ENCODE measurements around the gene CELSR1. TPM values are rescaled to one million over a fixed set of nuclear protein-coding genes. Genes with fewer than 3 reads are reported as not detected.
A peak's percentile ranks its signal among the peaks of the same experiment; 100 is the strongest.

The CELSR1 gene, protein sequence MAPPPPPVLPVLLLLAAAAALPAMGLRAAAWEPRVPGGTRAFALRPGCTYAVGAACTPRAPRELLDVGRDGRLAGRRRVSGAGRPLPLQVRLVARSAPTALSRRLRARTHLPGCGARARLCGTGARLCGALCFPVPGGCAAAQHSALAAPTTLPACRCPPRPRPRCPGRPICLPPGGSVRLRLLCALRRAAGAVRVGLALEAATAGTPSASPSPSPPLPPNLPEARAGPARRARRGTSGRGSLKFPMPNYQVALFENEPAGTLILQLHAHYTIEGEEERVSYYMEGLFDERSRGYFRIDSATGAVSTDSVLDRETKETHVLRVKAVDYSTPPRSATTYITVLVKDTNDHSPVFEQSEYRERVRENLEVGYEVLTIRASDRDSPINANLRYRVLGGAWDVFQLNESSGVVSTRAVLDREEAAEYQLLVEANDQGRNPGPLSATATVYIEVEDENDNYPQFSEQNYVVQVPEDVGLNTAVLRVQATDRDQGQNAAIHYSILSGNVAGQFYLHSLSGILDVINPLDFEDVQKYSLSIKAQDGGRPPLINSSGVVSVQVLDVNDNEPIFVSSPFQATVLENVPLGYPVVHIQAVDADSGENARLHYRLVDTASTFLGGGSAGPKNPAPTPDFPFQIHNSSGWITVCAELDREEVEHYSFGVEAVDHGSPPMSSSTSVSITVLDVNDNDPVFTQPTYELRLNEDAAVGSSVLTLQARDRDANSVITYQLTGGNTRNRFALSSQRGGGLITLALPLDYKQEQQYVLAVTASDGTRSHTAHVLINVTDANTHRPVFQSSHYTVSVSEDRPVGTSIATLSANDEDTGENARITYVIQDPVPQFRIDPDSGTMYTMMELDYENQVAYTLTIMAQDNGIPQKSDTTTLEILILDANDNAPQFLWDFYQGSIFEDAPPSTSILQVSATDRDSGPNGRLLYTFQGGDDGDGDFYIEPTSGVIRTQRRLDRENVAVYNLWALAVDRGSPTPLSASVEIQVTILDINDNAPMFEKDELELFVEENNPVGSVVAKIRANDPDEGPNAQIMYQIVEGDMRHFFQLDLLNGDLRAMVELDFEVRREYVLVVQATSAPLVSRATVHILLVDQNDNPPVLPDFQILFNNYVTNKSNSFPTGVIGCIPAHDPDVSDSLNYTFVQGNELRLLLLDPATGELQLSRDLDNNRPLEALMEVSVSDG (N-terminal part only)
- total RNA-seq (1 to 10 TPM in 5 of 6 donors, under 1 TPM in 1; 0.75 to 3.2 (median 1.2) TPM), polyA plus RNA-seq (1 to 10 TPM; 1.6 to 2.2 TPM)

GRCh38 chr22:46537225-46537945 lies at the start of gene CELSR1:
TSS of gene CELSR1 (minus strand) at chr22:46537620. CDS start at chr22:46537170, 450 bp downstream.
- intact Hi-C loops (cut with DNase I) = loop anchor here in 1 of 3 donors (10.0 kb wide), 1 partner anchor 543 kb away; no protein-coding TSS in a partner anchor
- peaks cover 0 to 8% (median 0%) of the 10 kb centered on the region in 3 donors for H3K4me1 ChIP-seq
- H3K4me3 ChIP-seq = peak within 1 kb of the TSS in 3 of 4 donors; percentile 18 to 45 (median 43)
- FAIRE-seq (no peak), DNase-seq (no peak), ATAC-seq (peak; percentile 3 to 51 (median 40))
- no peaks in the 10 kb centered on the region for H3K9me3 ChIP-seq
- no peaks in the 10 kb centered on the region for H3K36me3 ChIP-seq
- TF ChIP-seq, protein P1, sequence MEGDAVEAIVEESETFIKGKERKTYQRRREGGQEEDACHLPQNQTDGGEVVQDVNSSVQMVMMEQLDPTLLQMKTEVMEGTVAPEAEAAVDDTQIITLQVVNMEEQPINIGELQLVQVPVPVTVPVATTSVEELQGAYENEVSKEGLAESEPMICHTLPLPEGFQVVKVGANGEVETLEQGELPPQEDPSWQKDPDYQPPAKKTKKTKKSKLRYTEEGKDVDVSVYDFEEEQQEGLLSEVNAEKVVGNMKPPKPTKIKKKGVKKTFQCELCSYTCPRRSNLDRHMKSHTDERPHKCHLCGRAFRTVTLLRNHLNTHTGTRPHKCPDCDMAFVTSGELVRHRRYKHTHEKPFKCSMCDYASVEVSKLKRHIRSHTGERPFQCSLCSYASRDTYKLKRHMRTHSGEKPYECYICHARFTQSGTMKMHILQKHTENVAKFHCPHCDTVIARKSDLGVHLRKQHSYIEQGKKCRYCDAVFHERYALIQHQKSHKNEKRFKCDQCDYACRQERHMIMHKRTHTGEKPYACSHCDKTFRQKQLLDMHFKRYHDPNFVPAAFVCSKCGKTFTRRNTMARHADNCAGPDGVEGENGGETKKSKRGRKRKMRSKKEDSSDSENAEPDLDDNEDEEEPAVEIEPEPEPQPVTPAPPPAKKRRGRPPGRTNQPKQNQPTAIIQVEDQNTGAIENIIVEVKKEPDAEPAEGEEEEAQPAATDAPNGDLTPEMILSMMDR (IDR thresholded peaks at IDR 0.05) = no peak
- 0 to 1% methylated on average over 51 to 101 of the region's 101 CpGs for WGBS, 2 donors
- H3K27me3 ChIP-seq = peaks cover 0 to 6% (median 0%) of the 10 kb centered on the region in 4 donors
- H3K27ac ChIP-seq = no peak within 1 kb of the TSS

DNA sequence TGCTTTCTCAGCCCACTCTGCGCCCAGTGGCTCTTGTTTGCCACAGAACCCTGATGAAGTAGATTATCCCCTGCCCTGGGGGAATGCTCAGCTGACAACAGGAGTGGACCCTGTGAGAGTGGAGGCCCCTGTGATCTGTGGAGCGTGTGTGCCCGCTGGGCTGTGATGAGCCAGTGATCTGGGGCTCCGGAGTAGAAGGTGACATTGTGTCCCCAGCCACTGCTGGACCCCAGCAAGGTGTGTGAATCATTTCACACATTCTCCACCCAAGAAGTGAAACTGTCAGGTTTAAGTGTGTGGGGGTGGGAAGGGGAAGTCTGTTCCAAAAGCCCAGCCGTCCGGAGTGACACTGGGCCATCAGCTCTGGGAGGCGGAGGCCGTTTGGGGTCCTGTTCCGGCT lies 49.6 kb upstream of the CELSR1 start:
- Histone ChIP-seq H3K4me3 (no peak overlapping the region), H3K9me3 (no peaks in the 10 kb centered on the region), H3K4me1 (peaks cover 8 to 11% (median 8%) of the 10 kb centered on the region in 3 donors), H3K27ac (no peak overlapping the region), H3K36me3 (no peaks in the 10 kb centered on the region), H3K27me3 (no peaks in the 10 kb centered on the region)
- TF ChIP-seq, protein P1 (IDR thresholded peaks at IDR 0.05) = no peak
- 85 to 87% methylated on average over 9 of the region's 9 CpGs for WGBS, 2 donors
- intact Hi-C loops (cut with DNase I) = no loop called here
- DNase-seq = peak in 1 of 6 donors; percentile 32
- FAIRE-seq = no peak
- peak in 1 of 4 donors; percentile 5 for ATAC-seq

DNA sequence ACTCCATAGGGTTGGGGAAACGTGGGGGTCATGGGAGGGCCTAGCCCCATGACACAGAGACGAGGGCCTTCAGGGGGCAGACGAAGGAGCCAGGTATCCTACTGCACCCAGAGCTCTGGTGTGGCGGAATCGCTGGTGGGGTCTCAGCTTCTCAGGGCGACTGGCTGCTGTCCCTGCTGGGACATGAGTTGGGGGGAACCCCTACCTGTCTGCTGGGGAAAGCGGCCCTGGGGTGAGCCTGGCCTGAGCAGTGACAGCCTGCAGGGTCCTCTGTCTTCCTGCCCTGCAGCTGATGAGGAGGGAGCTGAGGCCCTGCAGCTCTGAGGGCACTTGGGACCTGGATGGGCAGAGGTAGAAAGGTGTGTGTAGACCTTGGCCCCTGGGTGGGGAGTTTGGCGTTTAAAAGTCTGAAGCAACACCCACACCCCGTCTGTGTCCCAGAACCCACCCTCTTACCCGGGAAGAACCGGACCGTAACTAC lies 49.2 kb upstream of the CELSR1 start:
- no peak for ATAC-seq
- no peak for FAIRE-seq
- DNase-seq = peak in 1 of 6 donors; percentile 58
- H3K4me3 ChIP-seq = no peak overlapping the region
- TF ChIP-seq, protein P1 (IDR thresholded peaks at IDR 0.05) = no peak
- H3K36me3 ChIP-seq = no peaks in the 10 kb centered on the region
- H3K27me3 ChIP-seq = no peaks in the 10 kb centered on the region
- intact Hi-C loops (cut with DNase I) = no loop called here
- no peak overlapping the region for H3K27ac ChIP-seq
- whole genome bisulfite sequencing, 2 donors = 87 to 90% methylated on average over 12 of the region's 12 CpGs
- no peaks in the 10 kb centered on the region for H3K9me3 ChIP-seq
- H3K4me1 ChIP-seq = peaks cover 12 to 13% (median 13%) of the 10 kb centered on the region in 3 donors

GRCh38 chr22:46586123-46586519 lies 48.7 kb upstream of the CELSR1 start:
- Histone ChIP-seq H3K27me3 (no peaks in the 10 kb centered on the region), H3K4me1 (peaks cover 16 to 18% (median 17%) of the 10 kb centered on the region in 3 donors), H3K36me3 (no peaks in the 10 kb centered on the region), H3K9me3 (no peaks in the 10 kb centered on the region), H3K4me3 (no peak overlapping the region), H3K27ac (no peak overlapping the region)
- ATAC-seq (no peak), FAIRE-seq (no peak), DNase-seq (peak in 2 of 6 donors; percentile 21 to 66)
- WGBS, 2 donors = 85 to 90% methylated on average over 11 to 12 of the region's 12 CpGs
- TF ChIP-seq, protein P1 (IDR thresholded peaks at IDR 0.05) = no peak
- intact Hi-C loops (cut with DNase I) = no loop called here

All from pancreas (tissue), 10 donors.